HG02571 (cell line): ENCODE results near the gene CCR6.
"Not testable (repeated sequence)": the region's sequence is repeated elsewhere in the genome, so short reads cannot be mapped to it uniquely, and the experiment has no call there.

Source experiments
- ATAC-seq: cut with Tn5 transposase; IDR thresholded peaks from one replicate; pipeline ENCODE4 v1.9.1; 2021; ENCODE audit warnings: mild to moderate bottlenecking, moderate library complexity; ENCODE audit not compliant: unreplicated experiment

The CCR6 gene

DNA sequence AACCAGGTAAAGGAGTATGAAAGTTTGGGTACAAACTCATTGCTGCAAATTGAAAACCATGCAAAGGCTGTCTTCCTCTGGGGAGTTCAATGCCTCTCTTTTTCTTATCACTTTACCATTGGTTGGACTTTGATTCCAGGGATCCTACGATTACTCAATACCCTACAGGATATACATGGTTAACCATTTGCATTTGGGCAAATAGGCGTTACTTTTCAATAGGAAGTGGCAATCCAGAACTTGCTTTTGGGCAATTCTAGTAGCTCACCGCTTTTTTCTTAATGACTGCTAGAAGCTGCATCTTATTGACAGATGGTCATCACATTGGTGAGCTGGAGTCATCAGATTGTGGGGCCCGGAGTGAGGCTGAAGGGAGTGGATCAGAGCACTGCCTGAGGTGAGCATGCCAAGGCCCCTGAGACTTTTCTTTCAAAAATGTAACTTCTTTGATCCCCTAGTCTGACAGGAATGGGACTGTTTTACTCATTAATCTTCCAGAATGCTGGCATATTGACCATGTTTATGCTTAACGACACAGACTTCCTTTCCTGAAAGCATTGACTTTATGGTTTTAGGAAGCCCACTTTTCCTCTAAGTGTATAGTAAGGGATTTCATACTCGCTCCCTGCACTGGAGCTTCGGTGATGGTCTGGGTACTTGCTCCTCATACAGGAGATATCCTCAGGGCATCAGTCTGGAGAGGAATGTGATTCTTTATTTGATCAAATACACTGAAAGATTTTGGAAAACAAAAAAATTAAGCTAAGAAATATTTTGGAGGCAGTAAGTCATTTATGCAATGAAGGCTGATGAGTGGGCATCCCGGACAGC lies at the start of gene CCR6:
CCR6 (plus strand) TSS at position 270 of the 831 bp plus-strand sequence. CDS start 13,039 bp downstream, outside the sequence.
- ATAC-seq: no peak

GRCh38 chr6:167073679-167074274 lies 49.1 kb upstream of the CCR6 start:
- no peak for ATAC-seq

DNA sequence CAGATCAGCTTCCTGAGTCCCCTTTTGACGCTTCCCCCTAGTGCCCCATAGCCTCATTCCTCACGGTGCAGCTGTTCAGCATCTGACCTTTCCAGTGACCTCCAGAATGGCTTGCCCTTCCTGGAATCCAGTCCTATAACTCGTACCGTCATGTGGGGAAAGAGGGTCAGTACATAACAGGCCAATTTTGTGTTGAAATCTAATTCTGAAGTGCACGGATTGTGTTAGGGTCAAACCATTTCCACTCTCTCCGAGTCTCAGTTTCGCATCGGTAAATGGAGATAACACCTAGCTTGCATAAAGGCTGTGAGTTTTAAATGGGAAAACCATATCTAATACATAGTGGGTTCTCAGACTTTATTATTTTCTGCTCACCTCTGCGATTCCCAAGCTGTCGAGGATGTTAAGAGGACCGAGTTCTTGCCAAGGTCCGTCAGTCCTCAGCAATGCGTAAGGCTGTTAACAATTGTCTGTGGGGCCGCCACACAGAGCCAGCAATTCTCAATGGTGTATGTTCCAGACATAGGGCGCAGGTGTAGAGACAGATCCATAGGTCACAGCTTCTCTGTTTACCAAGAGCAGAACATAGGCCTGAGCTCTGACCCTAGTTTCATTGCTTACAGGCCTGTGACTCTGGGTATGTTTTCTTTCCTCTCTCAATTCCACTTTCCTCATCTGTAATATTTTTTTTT lies 45.5 kb upstream of the CCR6 start:
- ATAC-seq: no peak

DNA sequence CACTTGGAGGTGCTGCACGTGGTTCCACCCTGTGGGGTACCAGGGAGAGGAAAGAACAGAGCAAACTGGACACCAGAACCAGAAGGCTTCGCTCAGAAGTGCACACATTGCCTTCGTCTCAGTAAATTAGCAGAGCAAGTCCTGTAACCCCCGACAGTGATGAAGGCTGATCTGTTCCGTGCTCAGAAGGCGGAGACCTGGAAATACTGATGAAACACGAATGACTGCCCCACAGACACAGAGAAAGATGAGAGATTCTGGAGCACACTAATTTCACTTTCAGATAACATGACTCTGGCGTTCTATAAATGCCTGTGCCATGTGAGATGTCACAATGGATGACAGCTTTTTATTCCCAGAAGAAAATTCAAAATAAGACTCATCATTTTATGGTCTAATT lies 44.2 kb upstream of the CCR6 start:
- ATAC-seq: no peak

GRCh38 chr6:167079853-167080297 lies 43.0 kb upstream of the CCR6 start:
- peak; percentile 100 for ATAC-seq

DNA sequence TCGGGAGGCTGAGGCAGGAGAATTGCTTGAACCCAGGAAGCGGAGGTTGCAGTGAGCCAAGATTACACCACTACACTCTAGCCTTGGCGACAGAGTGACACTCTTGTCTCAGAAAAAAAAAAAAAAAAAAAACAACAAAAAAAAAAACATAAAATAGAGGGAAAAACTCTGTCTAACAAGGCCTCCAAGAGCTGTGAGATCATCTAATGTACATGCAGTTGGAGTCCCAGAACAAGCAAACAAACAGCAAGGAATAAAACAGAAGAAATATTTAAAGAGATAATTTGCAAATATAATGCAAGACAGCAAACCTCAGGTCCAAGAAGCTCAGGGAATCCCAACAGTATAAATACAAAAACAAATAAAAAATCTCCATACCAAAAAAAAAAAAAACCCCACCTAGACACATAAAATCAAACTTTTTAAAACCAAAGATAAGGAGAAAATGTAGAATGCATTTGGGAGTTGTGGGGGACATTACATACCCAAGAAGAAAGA lies 35.0 kb upstream of the CCR6 start:
- no peak for ATAC-seq

DNA sequence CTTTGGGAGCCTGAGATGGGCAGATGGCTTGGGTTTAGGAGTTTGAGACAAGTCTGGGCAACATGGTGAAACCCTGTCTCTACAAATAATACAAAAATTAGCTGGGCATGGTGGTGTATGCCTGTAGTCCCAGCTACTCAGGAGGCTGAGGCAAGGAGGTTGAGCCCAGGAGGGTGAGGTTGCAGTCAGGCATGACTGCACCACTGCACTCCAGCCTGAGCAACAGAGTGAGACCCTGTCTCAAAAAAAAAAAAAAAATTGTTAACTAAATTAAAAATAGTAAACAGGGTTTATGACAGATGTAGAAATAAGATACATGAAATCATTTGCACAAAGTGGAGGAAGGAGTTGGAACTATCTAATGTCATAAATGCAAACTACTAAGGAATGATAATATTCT lies 34.2 kb upstream of the CCR6 start:
- ATAC-seq: not testable (repeated sequence)

DNA sequence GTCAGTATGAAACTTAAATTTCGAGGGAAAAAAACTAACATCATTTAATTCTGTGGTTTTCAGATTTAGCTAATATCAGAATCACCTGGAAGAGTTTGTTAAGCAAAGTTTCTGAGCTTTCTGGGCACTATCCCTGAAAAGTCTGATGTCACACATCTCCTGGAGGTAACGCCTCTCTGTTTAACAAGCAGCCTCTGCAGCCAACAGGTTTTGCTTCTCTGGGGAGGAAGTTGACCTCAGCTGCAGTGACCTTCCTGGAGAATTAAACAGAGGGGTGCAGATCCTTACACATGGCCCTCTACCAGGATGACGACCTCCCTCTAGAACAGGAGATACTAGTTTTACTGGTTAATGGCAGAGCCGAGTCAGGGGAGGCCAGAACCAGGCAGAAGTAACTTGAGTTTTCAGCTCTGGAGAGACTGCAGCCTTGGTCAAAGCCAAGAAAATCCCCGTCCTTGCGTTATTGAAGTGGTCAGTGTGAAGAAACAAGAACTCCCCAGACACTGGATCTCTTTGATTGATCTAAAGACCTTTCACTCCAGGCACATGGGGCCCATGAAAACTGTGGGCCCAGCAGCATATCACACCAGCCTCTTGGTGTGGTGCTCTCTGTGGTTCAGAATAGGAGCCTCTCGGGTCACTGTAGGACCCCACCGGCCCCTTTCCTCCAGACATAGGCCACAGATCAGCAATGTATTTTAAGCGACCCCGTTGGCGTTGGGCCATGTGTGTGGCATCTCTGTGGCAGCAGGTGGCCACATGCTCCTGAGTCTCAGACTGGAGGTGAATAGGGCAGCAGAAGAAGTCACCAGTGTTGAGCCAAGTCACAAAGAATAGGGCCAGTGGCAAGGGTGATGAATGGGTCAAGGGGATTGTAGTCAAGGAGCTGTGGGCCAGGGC lies 33.4 kb upstream of the CCR6 start:
- ATAC-seq: no peak

DNA sequence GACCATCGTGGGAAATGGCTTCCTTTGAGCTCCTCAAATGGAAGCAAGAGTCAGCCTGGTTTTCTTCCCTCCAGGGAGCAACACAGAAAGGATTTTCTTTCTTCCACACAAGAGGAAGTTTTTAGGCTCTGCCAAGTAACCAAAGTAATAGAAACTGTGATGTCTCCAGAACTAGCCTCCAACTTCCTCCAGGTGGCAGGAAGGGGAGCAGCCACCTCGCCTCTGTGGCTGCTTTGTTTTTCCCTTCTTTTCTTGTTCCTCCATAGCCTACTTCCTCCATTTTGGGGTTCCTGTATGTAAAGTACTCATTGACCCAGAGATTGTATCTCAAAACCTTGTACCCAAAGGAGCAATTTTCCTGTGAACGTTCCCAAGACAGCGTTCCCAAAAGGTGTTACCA lies 32.7 kb upstream of the CCR6 start:
- ATAC-seq: no peak

DNA sequence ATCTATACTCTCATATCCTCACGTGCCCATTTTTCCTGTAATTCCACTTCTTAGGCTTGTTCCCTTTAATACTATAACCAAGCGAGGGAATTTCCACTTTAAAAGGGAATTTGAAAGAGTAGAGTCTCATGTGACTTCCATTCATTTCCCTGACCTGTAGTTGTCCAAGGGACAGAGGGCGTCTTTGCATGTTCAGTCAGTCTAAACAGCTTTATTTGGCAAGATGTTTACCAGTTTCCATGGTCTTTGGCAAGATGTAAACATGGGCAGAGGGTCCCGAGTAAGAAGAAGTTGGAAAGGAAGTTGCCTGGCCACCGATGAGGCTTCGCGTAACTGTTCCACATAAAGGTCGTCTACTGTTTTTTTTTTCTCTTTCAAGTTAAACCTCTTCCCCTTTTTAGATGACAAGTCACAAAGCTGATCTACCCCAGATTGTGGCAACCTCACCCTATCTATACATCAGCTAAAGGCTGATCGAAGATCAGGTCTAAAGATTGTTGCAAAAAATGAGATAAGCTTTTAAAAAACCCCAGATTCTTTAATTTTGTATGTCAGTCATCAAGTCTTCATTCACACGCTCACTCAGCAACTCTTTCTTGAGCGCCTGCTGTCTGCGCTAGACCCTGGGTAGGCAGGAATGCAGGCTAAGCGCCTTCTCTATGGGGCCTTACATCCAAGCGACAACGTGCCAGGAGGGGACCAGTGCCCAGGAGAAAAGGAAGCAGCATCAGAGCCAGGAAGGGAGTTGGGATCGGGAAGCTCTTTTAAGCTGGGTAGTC lies 31.7 kb upstream of the CCR6 start:
- ATAC-seq: no peak

- ATAC-seq: no peak
Observed at GRCh38 chr6:167091805-167092107, 31.1 kb upstream of the CCR6 start.

DNA sequence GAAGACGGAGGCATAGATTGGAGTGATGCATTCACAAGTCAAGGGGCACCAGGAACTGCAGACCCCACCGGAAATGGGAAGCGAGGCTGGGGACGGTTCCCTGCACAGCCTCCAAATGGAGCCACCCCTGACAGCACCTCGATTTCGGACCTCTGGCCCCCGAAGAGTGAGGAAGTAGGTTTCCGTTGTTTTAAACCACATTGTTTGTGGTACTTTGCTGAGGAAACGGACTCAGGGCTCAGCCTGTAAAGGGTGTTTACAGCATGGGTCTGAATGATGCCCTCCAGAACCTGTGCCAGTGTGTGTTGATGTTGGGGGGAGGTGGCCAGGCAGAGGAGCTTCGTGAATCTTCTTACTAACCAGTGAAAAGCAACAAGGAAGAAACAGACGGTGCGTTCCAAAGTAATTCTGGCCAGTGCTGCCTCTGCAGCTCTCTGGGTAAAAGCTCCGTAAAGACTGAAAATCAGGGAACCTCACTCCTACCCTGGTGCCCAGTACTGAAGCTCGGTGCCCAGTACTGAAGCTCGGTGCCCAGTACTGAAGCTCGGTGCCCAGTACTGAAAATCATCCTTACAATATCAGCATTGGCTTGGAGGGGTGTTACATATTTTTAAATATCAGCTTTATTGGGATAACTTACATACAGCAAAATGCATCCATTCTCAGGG lies 30.1 kb upstream of the CCR6 start:
- ATAC-seq: no peak

GRCh38 chr6:167093406-167093921 lies 29.4 kb upstream of the CCR6 start:
- no peak for ATAC-seq

DNA sequence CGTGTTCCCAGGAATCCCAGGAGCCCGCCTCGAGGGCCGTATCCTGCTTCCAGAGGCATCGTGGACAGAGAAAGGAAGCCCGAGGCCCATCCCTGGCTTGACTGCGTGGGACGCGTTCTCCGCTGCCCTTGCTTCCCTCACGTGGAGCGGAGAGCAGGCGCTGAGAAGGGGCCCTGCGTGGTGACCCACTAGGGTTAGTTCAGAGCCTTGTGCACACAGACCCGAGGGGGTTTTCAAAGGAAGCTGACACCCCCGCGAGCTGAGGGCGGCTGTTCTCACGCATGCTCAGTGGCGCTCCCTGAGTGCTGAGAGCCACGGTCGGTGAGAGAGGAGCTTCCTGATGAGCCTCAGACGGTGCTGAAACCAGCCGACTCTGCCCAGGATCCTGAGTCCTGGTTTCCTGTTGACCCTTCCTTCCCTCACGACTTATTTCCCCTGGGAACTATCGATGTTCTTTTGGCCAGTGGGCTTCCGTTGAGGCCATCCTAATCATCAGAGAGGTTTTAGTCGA lies 28.9 kb upstream of the CCR6 start:
- peak; percentile 49 for ATAC-seq

- peak; percentile 18 for ATAC-seq
Observed at GRCh38 chr6:167094436-167094819, 28.5 kb upstream of the CCR6 start.

GRCh38 chr6:167094820-167095637 lies 27.9 kb upstream of the CCR6 start:
- ATAC-seq: peak; percentile 37

- no peak for ATAC-seq
Observed at GRCh38 chr6:167095888-167096287, 27.0 kb upstream of the CCR6 start.

GRCh38 chr6:167096991-167097390 lies 25.9 kb upstream of the CCR6 start:
- no peak for ATAC-seq
